ENCODE results near the gene NPAS2. TPM values are rescaled to one million over a fixed set of nuclear protein-coding genes. Genes with fewer than 3 reads are reported as not detected.

Gene NPAS2
- total RNA-seq, 2 donors from 2014 or later: 33.9 to 38.3 TPM

- H3K36me3 ChIP-seq: no peaks in the 10 kb centered on the region
- no peaks in the 10 kb centered on the region for H3K9me3 ChIP-seq
- intact Hi-C loops (cut with DNase I): no loop called here
- H3K4me1 ChIP-seq: no peaks in the 10 kb centered on the region
- H3K9ac ChIP-seq (ENCODE audit: low read depth in 2 of 2, low read length in 2 of 2): no peak overlapping the region
- H3K27me3 ChIP-seq: no peaks in the 10 kb centered on the region
- TF ChIP-seq CTCF (IDR thresholded peaks at IDR 0.05): no peak
- no peak overlapping the region for H3K4me3 ChIP-seq
- no peak overlapping the region for H3K27ac ChIP-seq
- no peak for DNase-seq
Measured at GRCh38 chr2:100990650-100991403, 170.9 kb downstream of the NPAS2 start.

GRCh38 chr2:100991404-100991773, 171.4 kb downstream of the NPAS2 start:
- no peak overlapping the region for H3K27ac ChIP-seq
- intact Hi-C loops (cut with DNase I): no loop called here

GRCh38 chr2:100992262-100992661, 172.3 kb downstream of the NPAS2 start:
- no peaks in the 10 kb centered on the region for H3K36me3 ChIP-seq
- no peak overlapping the region for H3K9ac ChIP-seq (ENCODE audit: low read depth in 2 of 2, low read length in 2 of 2)
- H3K27ac ChIP-seq: no peak overlapping the region
- DNase-seq: no peak
- intact Hi-C loops (cut with DNase I): no loop called here
- TF ChIP-seq CTCF (IDR thresholded peaks at IDR 0.05): no peak
- no peaks in the 10 kb centered on the region for H3K27me3 ChIP-seq
- H3K4me3 ChIP-seq: no peak overlapping the region
- H3K4me1 ChIP-seq: no peaks in the 10 kb centered on the region
- H3K9me3 ChIP-seq: no peaks in the 10 kb centered on the region

More at GRCh38 chr2:100991404-100991773, 171.4 kb downstream of the NPAS2 start:
- TF ChIP-seq CTCF (IDR thresholded peaks at IDR 0.05): no peak
- no peaks in the 10 kb centered on the region for H3K27me3 ChIP-seq
- no peaks in the 10 kb centered on the region for H3K36me3 ChIP-seq
- no peak overlapping the region for H3K4me3 ChIP-seq
- no peak for DNase-seq
- no peaks in the 10 kb centered on the region for H3K9me3 ChIP-seq
- no peak overlapping the region for H3K9ac ChIP-seq (ENCODE audit: low read depth in 2 of 2, low read length in 2 of 2)
- no peaks in the 10 kb centered on the region for H3K4me1 ChIP-seq

GRCh38 chr2:100993294-100993693, 173.4 kb downstream of the NPAS2 start:
- Histone ChIP-seq H3K4me1 (no peaks in the 10 kb centered on the region), H3K27ac (no peak overlapping the region), H3K9me3 (no peaks in the 10 kb centered on the region), H3K27me3 (no peaks in the 10 kb centered on the region), H3K36me3 (no peaks in the 10 kb centered on the region), H3K4me3 (no peak overlapping the region), H3K9ac (ENCODE audit: low read depth in 2 of 2, low read length in 2 of 2) (no peak overlapping the region)
- intact Hi-C loops (cut with DNase I): no loop called here
- no peak for TF ChIP-seq CTCF (IDR thresholded peaks at IDR 0.05)
- no peak for DNase-seq

- H3K27ac ChIP-seq: no peak overlapping the region
- no peaks in the 10 kb centered on the region for H3K4me1 ChIP-seq
- H3K9me3 ChIP-seq: no peaks in the 10 kb centered on the region
- no peak for DNase-seq
- H3K9ac ChIP-seq (ENCODE audit: low read depth in 2 of 2, low read length in 2 of 2): no peak overlapping the region
- no peak overlapping the region for H3K4me3 ChIP-seq
- intact Hi-C loops (cut with DNase I): no loop called here
- no peak for TF ChIP-seq CTCF (IDR thresholded peaks at IDR 0.05)
- H3K27me3 ChIP-seq: no peaks in the 10 kb centered on the region
- H3K36me3 ChIP-seq: no peaks in the 10 kb centered on the region
Measured at GRCh38 chr2:100995309-100996075, 175.6 kb downstream of the NPAS2 start.
